ENCODE results near the gene OLA1.

DNA sequence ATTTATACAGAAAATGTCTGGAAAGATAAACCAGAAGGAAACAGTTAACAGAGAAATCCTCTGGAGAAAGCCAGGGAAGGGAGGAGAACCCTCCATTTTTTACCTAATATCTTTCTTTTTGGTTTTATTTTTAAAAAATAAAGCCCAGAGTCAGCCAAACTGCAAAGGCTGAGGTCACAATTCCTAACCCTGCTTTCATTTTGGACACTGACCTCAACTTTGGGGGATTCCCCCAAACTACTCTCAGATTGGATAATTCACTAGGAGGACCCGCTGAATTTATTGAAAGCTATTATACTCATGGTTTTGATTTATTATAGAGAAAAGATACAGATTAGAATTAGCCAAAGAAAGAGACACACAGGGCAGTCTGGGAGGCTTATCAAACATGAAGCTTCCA lies 189.9 kb downstream of the OLA1 start:
- TF ChIP-seq, protein P1, sequence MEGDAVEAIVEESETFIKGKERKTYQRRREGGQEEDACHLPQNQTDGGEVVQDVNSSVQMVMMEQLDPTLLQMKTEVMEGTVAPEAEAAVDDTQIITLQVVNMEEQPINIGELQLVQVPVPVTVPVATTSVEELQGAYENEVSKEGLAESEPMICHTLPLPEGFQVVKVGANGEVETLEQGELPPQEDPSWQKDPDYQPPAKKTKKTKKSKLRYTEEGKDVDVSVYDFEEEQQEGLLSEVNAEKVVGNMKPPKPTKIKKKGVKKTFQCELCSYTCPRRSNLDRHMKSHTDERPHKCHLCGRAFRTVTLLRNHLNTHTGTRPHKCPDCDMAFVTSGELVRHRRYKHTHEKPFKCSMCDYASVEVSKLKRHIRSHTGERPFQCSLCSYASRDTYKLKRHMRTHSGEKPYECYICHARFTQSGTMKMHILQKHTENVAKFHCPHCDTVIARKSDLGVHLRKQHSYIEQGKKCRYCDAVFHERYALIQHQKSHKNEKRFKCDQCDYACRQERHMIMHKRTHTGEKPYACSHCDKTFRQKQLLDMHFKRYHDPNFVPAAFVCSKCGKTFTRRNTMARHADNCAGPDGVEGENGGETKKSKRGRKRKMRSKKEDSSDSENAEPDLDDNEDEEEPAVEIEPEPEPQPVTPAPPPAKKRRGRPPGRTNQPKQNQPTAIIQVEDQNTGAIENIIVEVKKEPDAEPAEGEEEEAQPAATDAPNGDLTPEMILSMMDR (IDR thresholded peaks at IDR 0.05) = no peak
- TF ChIP-seq POLR2A (IDR thresholded peaks at IDR 0.05) = no peak

All from uterus (tissue), 2 donors.